Transverse colon (tissue), 4 donors: ENCODE data around the gene SHISA7. TPM values are rescaled to one million over a fixed set of nuclear protein-coding genes. Genes with fewer than 3 reads are reported as not detected.

Experiments
- DNase-seq: peaks from one replicate; pipeline ENCODE4 v3.0.0-alpha.2; 2019
- H3K27ac ChIP-seq, 4 donors: fragments of 200-600 bp; sonication (generic); 2 replicates each; pipeline ENCODE4 v1.5.1; 2016 to 2018; ENCODE audit warnings: inconsistent platforms in 4 of 4
- H3K27me3 ChIP-seq: fragments of 200-600 bp; sonication (generic); 2 replicates; pipeline ENCODE4 v1.5.1; 2017; ENCODE audit warnings: inconsistent platforms
- H3K36me3 ChIP-seq, 4 donors: fragments of 200-600 bp; sonication (generic); 2 replicates each; pipeline ENCODE4 v1.5.1; 2017 to 2019; ENCODE audit warnings: inconsistent platforms in 4 of 4
- H3K4me1 ChIP-seq, 4 donors: fragments of 200-600 bp; sonication (generic); 2 replicates each; pipeline ENCODE4 v1.5.1; 2017 to 2020; ENCODE audit warnings: inconsistent platforms in 4 of 4
- H3K4me3 ChIP-seq, 4 donors: fragments of 200-600 bp; sonication (generic); 1 replicate in 1 of 4; 2 replicates in 3 of 4; pipeline versions ENCODE4 v1.5.1 to v1.6.1; 2017 to 2019; ENCODE audit warnings: inconsistent platforms in 4 of 4
- H3K9me3 ChIP-seq, 2 donors: fragments of 200-600 bp; sonication (generic); 2 replicates each; pipeline ENCODE4 v1.5.1; 2017 to 2019; ENCODE audit warnings: inconsistent platforms in 2 of 2
- EP300 ChIP-seq: sonication (generic); formaldehyde crosslinking; IDR thresholded peaks from one replicate; pipeline ENCODE4 v1.6.1; 2017; ENCODE audit warnings: antibody characterized with exemption, low read depth
- POLR2A ChIP-seq: fragments of 450-650 bp; IDR thresholded peaks from one replicate; pipeline ENCODE4 v1.6.1; 2016; ENCODE audit warnings: antibody characterized with exemption, mild to moderate bottlenecking, moderate library complexity
- POLR2AphosphoS5 ChIP-seq, 3 donors: sonication (generic); formaldehyde crosslinking; IDR thresholded peaks; one replicate each; pipeline ENCODE4 v1.6.1; 2016; ENCODE audit warnings: antibody characterized with exemption in 3 of 3
- WGBS, 2 donors: methylation state at CpG; one replicate each; pipeline ENCODE4 v1.1.5; 2018; ENCODE audit warnings: low coverage in 1 of 2; 5-methylcytosine and 5-hydroxymethylcytosine counted together
- in situ Hi-C, 4 donors: fragments of 200-750 bp; cut with MboI; loops; one replicate each; pipeline versions ENCODE4 v1.15.0 to v1.15.1; 2017; ENCODE audit warnings: low sequenced_read_pairs in 3 of 4, low pct_ligation_motif_present in 1 of 4, low pct_unique_long_range_greater_than_20kb in 1 of 4
- intact Hi-C: fragments of 100-400 bp; cut with DNase I; formaldehyde crosslinking; loops from one replicate; pipeline ENCODE4 v1.15.1; 2023; ENCODE audit warnings: low total_unique reads
- total RNA-seq, 4 donors: library from RNA; depleted of rRNA; stranded (reverse); fragments of >200 nt; gene quantifications; one replicate each; pipeline ENCODE4 v1.1.0, GENCODE V29; 2016
- TF ChIP-seq, protein P1 (sequence below), 5 experiments: fragments of 200-600 bp in 3 of 5; fragments of 450-650 bp in 2 of 5; sonication (generic) in 3 of 5; IDR thresholded peaks; 1 replicate in 2 of 5; 2 replicates in 3 of 5; pipeline ENCODE4 v1.5.1; 2016 to 2017; ENCODE audit warnings: antibody characterized with exemption in 5 of 5, inconsistent platforms in 3 of 5, mild to moderate bottlenecking in 2 of 5, moderate library complexity in 1 of 5

SHISA7 gene
- total RNA-seq, 4 donors from 2014 or later, result 0.75 TPM; not detected in 3

DNA sequence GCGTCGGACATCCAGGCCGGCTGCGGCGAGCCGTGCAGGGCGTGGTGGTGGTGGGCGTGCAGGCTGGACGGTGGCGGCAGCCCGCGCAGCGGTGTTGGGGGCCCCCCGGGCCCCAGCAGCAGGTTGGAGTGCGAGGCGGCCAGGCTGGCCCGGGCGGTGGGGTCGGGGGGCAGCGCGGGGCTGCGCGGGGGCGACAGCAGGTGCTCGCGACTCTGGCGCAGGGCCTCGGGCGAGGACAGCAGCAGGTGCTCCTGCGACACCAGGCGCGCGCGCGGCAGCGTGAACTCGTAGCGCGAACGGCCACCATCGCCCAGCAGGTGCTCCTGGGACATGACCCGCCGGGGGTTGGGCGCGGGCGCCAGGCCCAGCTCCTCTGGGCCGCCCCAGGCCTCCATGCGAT, 9.8 kb downstream of the SHISA7 start:
- Histone ChIP-seq H3K4me1 (no peaks in the 10 kb centered on the region), H3K36me3 (no peaks in the 10 kb centered on the region), H3K27me3 (peaks cover 71% of the 10 kb centered on the region), H3K27ac (no peak overlapping the region), H3K4me3 (no peak overlapping the region), H3K9me3 (no peaks in the 10 kb centered on the region)
- in situ Hi-C loops, result no loop called here
- DNase-seq, result no peak
- TF ChIP-seq, protein P1, sequence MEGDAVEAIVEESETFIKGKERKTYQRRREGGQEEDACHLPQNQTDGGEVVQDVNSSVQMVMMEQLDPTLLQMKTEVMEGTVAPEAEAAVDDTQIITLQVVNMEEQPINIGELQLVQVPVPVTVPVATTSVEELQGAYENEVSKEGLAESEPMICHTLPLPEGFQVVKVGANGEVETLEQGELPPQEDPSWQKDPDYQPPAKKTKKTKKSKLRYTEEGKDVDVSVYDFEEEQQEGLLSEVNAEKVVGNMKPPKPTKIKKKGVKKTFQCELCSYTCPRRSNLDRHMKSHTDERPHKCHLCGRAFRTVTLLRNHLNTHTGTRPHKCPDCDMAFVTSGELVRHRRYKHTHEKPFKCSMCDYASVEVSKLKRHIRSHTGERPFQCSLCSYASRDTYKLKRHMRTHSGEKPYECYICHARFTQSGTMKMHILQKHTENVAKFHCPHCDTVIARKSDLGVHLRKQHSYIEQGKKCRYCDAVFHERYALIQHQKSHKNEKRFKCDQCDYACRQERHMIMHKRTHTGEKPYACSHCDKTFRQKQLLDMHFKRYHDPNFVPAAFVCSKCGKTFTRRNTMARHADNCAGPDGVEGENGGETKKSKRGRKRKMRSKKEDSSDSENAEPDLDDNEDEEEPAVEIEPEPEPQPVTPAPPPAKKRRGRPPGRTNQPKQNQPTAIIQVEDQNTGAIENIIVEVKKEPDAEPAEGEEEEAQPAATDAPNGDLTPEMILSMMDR (IDR thresholded peaks at IDR 0.05), result no peak
- TF ChIP-seq POLR2AphosphoS5 (IDR thresholded peaks at IDR 0.05) (no peak), POLR2A (no peak), EP300 (no peak)
- intact Hi-C loops, result no loop called here
- 13 to 30% methylated on average over 2 to 3 of the region's 48 CpGs for WGBS, 2 donors

DNA sequence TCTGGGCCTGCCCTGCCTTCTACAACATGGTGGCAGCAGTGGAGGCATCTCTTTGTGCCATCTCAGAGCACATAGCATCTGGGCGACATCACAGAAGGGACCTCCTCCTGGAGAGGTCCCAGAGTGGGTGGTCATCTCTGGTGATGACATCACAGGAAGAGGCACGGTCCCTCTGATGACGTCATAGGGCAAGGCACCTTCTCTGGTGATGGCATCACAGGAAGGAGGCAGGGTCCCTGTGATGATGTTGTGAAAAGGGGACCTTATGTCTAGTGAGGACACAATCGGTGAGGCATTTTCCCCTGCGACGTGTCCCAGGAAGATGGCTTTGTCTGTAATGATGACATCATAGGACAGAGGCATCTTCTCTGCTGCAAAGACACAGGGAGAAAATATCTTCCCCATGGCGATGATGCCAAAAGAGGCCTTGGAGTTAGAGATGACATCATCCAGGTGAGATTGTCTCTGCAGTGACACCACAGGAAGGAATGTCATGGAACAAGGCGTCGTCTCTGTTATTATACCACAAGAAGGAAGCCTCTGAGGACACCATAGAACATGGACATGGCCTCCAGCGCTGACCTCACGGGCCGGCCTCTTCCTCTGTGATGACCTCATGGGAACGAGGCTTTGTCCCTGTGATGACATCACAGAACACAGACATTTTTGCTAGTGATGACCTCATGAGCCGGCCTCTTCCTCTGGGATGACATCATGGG, 10.7 kb downstream of the SHISA7 start:
- H3K27ac ChIP-seq, result no peak overlapping the region
- no peaks in the 10 kb centered on the region for H3K36me3 ChIP-seq
- no peaks in the 10 kb centered on the region for H3K4me1 ChIP-seq
- H3K27me3 ChIP-seq, result peaks cover 67% of the 10 kb centered on the region
- H3K4me3 ChIP-seq, result no peak overlapping the region
- in situ Hi-C loops (no loop called here), intact Hi-C loops (no loop called here)
- WGBS, 2 donors, result 80 to 89% methylated on average over 3 to 13 of the region's 14 CpGs
- no peak for TF ChIP-seq EP300
- TF ChIP-seq POLR2A, result no peak
- H3K9me3 ChIP-seq, result no peaks in the 10 kb centered on the region
- no peak for DNase-seq

DNA sequence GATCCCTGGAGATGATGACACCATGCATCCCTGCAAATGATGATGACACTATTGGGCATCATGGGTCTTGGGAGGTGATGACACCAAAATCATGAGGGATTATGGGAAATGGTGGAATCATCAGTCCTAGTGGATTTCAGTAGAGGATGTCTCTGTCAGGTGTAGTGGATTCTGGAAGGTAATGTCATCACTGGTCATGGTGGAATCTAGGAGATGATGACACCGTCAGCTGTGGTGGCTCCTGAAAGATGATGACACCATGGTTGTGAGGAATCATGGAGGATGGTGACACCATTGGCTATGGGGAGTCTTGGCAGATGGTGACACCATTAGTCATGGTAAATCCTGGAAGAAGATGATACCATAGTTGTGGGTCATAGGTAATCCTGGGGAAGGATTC, 11.9 kb downstream of the SHISA7 start:
- Histone ChIP-seq H3K36me3 (no peaks in the 10 kb centered on the region), H3K9me3 (no peaks in the 10 kb centered on the region), H3K27me3 (peaks cover 61% of the 10 kb centered on the region), H3K4me1 (no peaks in the 10 kb centered on the region), H3K27ac (no peak overlapping the region), H3K4me3 (no peak overlapping the region)
- DNase-seq, result no peak
- intact Hi-C loops, result no loop called here
- TF ChIP-seq, protein P1 (IDR thresholded peaks at IDR 0.05), result no peak
- TF ChIP-seq POLR2A (no peak), EP300 (no peak), POLR2AphosphoS5 (IDR thresholded peaks at IDR 0.05) (no peak)
- 94% methylated on average over 1 of the region's 1 CpG; no CpG with 5 or more reads in 1 of the 2 donors for WGBS, 2 donors
- in situ Hi-C loops, result no loop called here

DNA sequence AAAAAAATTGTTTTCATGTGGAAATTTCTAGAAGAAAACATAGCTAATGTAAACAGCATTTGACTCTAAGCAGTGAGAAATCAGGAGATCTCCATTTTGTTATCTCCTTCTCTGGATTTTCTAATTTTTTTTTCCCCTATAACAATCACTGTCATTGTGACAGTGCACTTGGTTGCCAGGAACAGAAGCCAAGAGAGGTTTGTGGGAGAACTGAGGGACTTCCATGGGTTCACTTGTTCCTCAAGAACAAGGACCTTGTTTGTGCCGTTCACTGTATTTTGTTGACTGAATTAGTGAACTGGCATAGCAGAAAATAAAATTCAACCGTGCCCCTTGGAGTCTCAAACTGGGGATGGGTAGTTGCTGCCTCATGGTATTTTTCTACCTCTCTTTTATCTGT, 17.1 kb downstream of the SHISA7 start:
- Histone ChIP-seq H3K27me3 (peaks cover 46% of the 10 kb centered on the region), H3K4me3 (no peak overlapping the region), H3K36me3 (no peaks in the 10 kb centered on the region), H3K27ac (no peak overlapping the region), H3K4me1 (no peaks in the 10 kb centered on the region), H3K9me3 (no peaks in the 10 kb centered on the region)
- TF ChIP-seq POLR2AphosphoS5 (IDR thresholded peaks at IDR 0.05) (no peak), EP300 (no peak), POLR2A (no peak)
- TF ChIP-seq, protein P1 (IDR thresholded peaks at IDR 0.05), result no peak
- WGBS, 2 donors, result 29 to 64% methylated on average over 2 of the region's 2 CpGs
- DNase-seq, result no peak
- intact Hi-C loops (no loop called here), in situ Hi-C loops (loop anchor here in 2 of 4 donors (10.0 kb wide), 1 partner anchor 281 kb away; the partner anchor contains the start of gene TNNT1 (in 2 of the 2))

DNA sequence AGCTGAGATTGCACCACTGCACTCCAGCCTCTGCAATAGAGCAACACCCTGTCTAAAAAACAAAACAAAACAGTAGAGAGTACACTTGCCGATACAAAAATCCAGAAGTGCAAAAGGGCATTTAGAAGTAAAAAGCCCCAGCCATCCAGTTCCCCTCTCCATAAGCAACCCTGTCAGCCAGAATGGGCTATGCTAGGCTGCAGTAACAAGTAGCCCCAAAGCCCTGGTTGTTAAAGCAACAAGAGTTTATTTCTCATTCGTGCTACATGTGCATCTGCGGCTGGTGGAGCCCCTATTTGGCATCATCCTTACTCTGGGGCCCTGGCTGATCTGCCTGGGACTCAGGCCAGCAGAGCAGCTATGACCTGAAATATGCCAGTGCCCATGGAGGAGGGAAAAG, 18.6 kb downstream of the SHISA7 start:
- peaks cover 39% of the 10 kb centered on the region for H3K27me3 ChIP-seq
- H3K4me3 ChIP-seq, result no peak overlapping the region
- in situ Hi-C loops, result loop anchor here in 3 of 4 donors (10.0 to 25.0 kb wide), 2 partner anchors 137 to 280 kb away; partner anchors contain the start of genes BRSK1 (in 2 of the 3), HSPBP1 (in 2 of the 3) and TNNT1 (in 2 of the 3)
- WGBS, 2 donors, result 81 to 100% methylated on average over 1 to 3 of the region's 3 CpGs
- no peak for DNase-seq
- no peaks in the 10 kb centered on the region for H3K4me1 ChIP-seq
- H3K27ac ChIP-seq, result no peak overlapping the region
- TF ChIP-seq, protein P1 (IDR thresholded peaks at IDR 0.05), result no peak
- no peak for TF ChIP-seq POLR2AphosphoS5 (IDR thresholded peaks at IDR 0.05)
- no peak for TF ChIP-seq POLR2A
- no peak for TF ChIP-seq EP300
- H3K36me3 ChIP-seq, result no peaks in the 10 kb centered on the region
- H3K9me3 ChIP-seq, result no peaks in the 10 kb centered on the region
- intact Hi-C loops, result no loop called here
